GM12878 (cell line): ENCODE measurements around the gene SPINK1. TPM values are rescaled to one million over a fixed set of nuclear protein-coding genes. Genes with fewer than 3 reads are reported as not detected.

Experiments used
- ATAC-seq: fragments of 200-7000 bp; cut with Tn5 transposase; 3 replicates; pipeline ENCODE4 v1.9.1; 2020; ENCODE audit warnings: mild to moderate bottlenecking, moderate library complexity
- BruUV-seq: library from RNA; stranded (reverse); fragments of 400-500 nt; replicated peaks from 2 replicates; lab custom pipeline; 2021; lab: Mats Ljungman, UMichigan
- CTCF ChIA-PET: fragments of 300-600 bp; sonication (Branson Sonifier 250); formaldehyde crosslinking; extraction: SDS; loops from one replicate; lab custom pipeline; 2021; ENCODE audit warnings: inconsistent platforms; lab: Yijun Ruan, JAX
- POLR2A ChIA-PET: fragments of 350-600 bp; formaldehyde crosslinking; extraction: SDS; loops from one replicate; lab custom pipeline; 2021; ENCODE audit warnings: inconsistent platforms; lab: Charles Lee
- RAD21 ChIA-PET: fragments of 300-600 bp; sonication (Branson Sonifier 250); formaldehyde crosslinking; loops from one replicate; lab custom pipeline; 2023; ENCODE audit warnings: antibody characterized with exemption; ENCODE audit not compliant: unreplicated experiment; lab: Charles Lee
- SMC1A ChIA-PET: fragments of 300-600 bp; sonication (Branson Sonifier 250); formaldehyde crosslinking; loops from one replicate; lab custom pipeline; 2023; ENCODE audit not compliant: unreplicated experiment, uncharacterized antibody; lab: Charles Lee
- DNase-seq: peaks from one replicate; pipeline ENCODE4 v3.0.0-alpha.2; 2011; ENCODE audit warnings: low read depth, low spot score
- FAIRE-seq: peaks from 3 replicates; lab custom pipeline; 2011; peaks lifted over from hg19 to GRCh38; lab: Jason Lieb, UNC
- H2AFZ ChIP-seq: 2 replicates; pipeline ENCODE4 v1.6.0; 2011; ENCODE audit warnings: low read depth, low read length, control low read depth; ENCODE audit not compliant: control insufficient read depth
- H3K27ac ChIP-seq: 2 replicates; pipeline ENCODE4 v1.5.1; 2011; ENCODE audit warnings: control low read depth; ENCODE audit not compliant: control insufficient read depth, insufficient read depth
- H3K27me3 ChIP-seq, 2 experiments: replicated peaks in 1 of 2; 2 replicates each; pipeline versions ENCODE4 v1.6.0 to v1.6.1; 2011; ENCODE audit warnings: low read length in 1 of 2; ENCODE audit not compliant: control insufficient read depth in 2 of 2, insufficient read depth in 2 of 2
- H3K36me3 ChIP-seq, 2 experiments: 2 replicates each; pipeline ENCODE4 v1.5.1; 2011; ENCODE audit warnings: low read length in 1 of 2; ENCODE audit not compliant: control insufficient read depth in 2 of 2, insufficient read depth in 2 of 2
- H3K4me1 ChIP-seq: 2 replicates; pipeline ENCODE4 v1.6.1; 2011; ENCODE audit warnings: mild to moderate bottlenecking, low read length, moderate library complexity, mixed read lengths; ENCODE audit not compliant: control insufficient read depth, insufficient read depth
- H3K4me2 ChIP-seq: 2 replicates; pipeline ENCODE4 v1.6.0; 2011; ENCODE audit warnings: control low read depth; ENCODE audit not compliant: control insufficient read depth, insufficient read depth
- H3K4me3 ChIP-seq: fragments of 200-600 bp; sonication (generic); 2 replicates; pipeline ENCODE4 v1.5.1; 2016
- H3K79me2 ChIP-seq: 2 replicates; pipeline ENCODE4 v1.6.0; 2011; ENCODE audit warnings: low read length; ENCODE audit not compliant: control insufficient read depth, insufficient read depth
- H3K9ac ChIP-seq: 2 replicates; pipeline ENCODE4 v1.8.0; 2011; ENCODE audit warnings: low read length, control low read depth, mixed read lengths; ENCODE audit not compliant: control insufficient read depth, insufficient read depth
- H3K9me3 ChIP-seq: replicated peaks from 3 replicates; pipeline ENCODE4 v1.5.1; 2011; ENCODE audit warnings: mild to moderate bottlenecking, low read length; ENCODE audit not compliant: control insufficient read depth, insufficient read depth
- H4K20me1 ChIP-seq: 2 replicates; pipeline ENCODE4 v1.6.0; 2011; ENCODE audit not compliant: control insufficient read depth, insufficient read depth
- CBFB ChIP-seq: IDR thresholded peaks from 2 replicates; pipeline ENCODE4 v1.6.1; 2016; ENCODE audit warnings: antibody characterized with exemption, low read depth
- CREM ChIP-seq: IDR thresholded peaks from 2 replicates; pipeline ENCODE4 v1.6.1; 2014; ENCODE audit warnings: antibody characterized with exemption, low read depth
- EED ChIP-seq: sonication (generic); IDR thresholded peaks from 2 replicates; pipeline ENCODE4 v1.6.1; 2016; ENCODE audit warnings: antibody characterized with exemption, low read depth
- NFYA ChIP-seq: IDR thresholded peaks from 2 replicates; pipeline ENCODE4 v1.6.1; 2011; ENCODE audit warnings: low read depth, mild to moderate bottlenecking, low read length, improper control_type of control experiment, borderline replicate concordance
- PML ChIP-seq: IDR thresholded peaks from 2 replicates; pipeline ENCODE4 v1.6.1; 2012; ENCODE audit warnings: low read length, inconsistent platforms
- RELA ChIP-seq: fragments of 450-650 bp; IDR thresholded peaks from 2 replicates; pipeline ENCODE4 v1.8.0; 2014; ENCODE audit warnings: borderline replicate concordance; ENCODE audit not compliant: partially characterized antibody
- TBL1XR1 ChIP-seq: IDR thresholded peaks from 2 replicates; pipeline ENCODE4 v1.6.1; 2012; ENCODE audit warnings: low read depth, low read length, improper control_type of control experiment
- TCF12 ChIP-seq: IDR thresholded peaks from 2 replicates; pipeline ENCODE4 v1.6.1; 2011; ENCODE audit warnings: low read depth, mild to moderate bottlenecking, low read length
- TCF7 ChIP-seq: IDR thresholded peaks from 2 replicates; pipeline ENCODE4 v1.6.1; 2014; ENCODE audit warnings: antibody characterized with exemption, borderline replicate concordance
- ZNF217 ChIP-seq: fragments of 450-650 bp; IDR thresholded peaks from 2 replicates; pipeline ENCODE4 v1.6.1; 2017; ENCODE audit warnings: antibody characterized with exemption, mild to moderate bottlenecking
- ZNF622 ChIP-seq: fragments of 450-650 bp; IDR thresholded peaks from 2 replicates; pipeline ENCODE4 v1.6.1; 2017; ENCODE audit warnings: mild to moderate bottlenecking, inconsistent platforms
- WGBS: methylation state at CpG from one replicate; pipeline ENCODE4 v1.1.6; 2016; ENCODE audit warnings: low lambda C conversion rate; ENCODE audit not compliant: insufficient replicate concordance, insufficient coverage; ENCODE audit errors: missing lambda C conversion rate; 5-methylcytosine and 5-hydroxymethylcytosine counted together
- in situ Hi-C: fragments of 300-500 bp; cut with MboI; formaldehyde crosslinking; loops from 9 replicates; pipeline ENCODE4 v1.14.3; 2018; ENCODE audit warnings: mixed read lengths
- intact Hi-C: fragments of 100-400 bp; cut with micrococcal nuclease; formaldehyde crosslinking; loops from one replicate; pipeline ENCODE4 v1.14.2; 2022; ENCODE audit not compliant: unreplicated experiment
- polyA plus RNA-seq, 11 experiments: library from polyadenylated mRNA; depleted of rRNA in 4 of 11; unstranded in 6 of 11; stranded (reverse) in 5 of 11; fragments of >200 nt; fragmentation: Nextera tagmentation in 4 of 11; fragmentation: Illumina TruSeq in 1 of 11; extraction: Ambion mirVana in 4 of 11; extraction: Trizol in 1 of 11; gene quantifications; 1 replicate in 1 of 11; 2 replicates in 10 of 11; pipeline versions ENCODE4 v1.2.1 to v1.2.3, GENCODE V29; 2011 to 2016; ENCODE audit warnings: inconsistent platforms in 2 of 11, missing spikeins in 2 of 11, low read depth in 1 of 11
- total RNA-seq, 4 experiments: library from RNA; depleted of rRNA in 3 of 4; stranded (reverse); fragments of >200 nt in 3 of 4; fragmentation: Illumina TruSeq in 1 of 4; extraction: Trizol in 1 of 4; gene quantifications; 2 replicates each; pipeline versions ENCODE4 v1.2.1 to v1.2.3, GENCODE V29; 2013 to 2021
- TF ChIP-seq, protein P1 (sequence below): fragments of 450-650 bp; formaldehyde crosslinking; IDR thresholded peaks from 2 replicates; pipeline ENCODE4 v1.4.0; 2020; ENCODE audit warnings: mild to moderate bottlenecking, moderate library complexity

The SPINK1 gene
- total and polyA plus RNA-seq, 10 of the 15 experiments (the other 5 are each of a cell fraction or from before 2014, with no cell fraction given), result 3.6 TPM; not detected in 9

DNA sequence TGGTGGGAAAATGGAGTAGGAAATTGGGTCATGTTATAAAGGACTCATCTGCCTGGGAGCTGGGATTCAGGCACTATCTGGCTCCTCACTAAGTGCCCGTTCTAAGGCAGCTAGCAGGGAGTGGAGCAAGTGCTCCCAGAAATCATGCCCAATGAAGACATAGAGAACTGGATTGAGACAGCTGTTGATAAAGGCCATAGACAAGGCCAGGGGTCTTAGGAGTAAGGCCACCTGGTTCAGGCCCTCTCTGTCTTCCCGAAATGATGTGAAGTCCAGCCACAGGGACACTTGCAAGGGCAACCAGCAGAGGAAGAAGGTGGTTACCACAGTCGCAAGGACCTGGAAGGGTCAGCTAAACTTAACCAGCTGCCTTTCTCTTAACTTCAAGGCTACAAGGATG lies 20.1 kb upstream of the SPINK1 start (continued):
- TF ChIP-seq TBL1XR1 (no peak), CREM (no peak), TCF7 (no peak), CBFB (no peak), PML (no peak)
- TF ChIP-seq, all 136 proteins: peak for 0

DNA sequence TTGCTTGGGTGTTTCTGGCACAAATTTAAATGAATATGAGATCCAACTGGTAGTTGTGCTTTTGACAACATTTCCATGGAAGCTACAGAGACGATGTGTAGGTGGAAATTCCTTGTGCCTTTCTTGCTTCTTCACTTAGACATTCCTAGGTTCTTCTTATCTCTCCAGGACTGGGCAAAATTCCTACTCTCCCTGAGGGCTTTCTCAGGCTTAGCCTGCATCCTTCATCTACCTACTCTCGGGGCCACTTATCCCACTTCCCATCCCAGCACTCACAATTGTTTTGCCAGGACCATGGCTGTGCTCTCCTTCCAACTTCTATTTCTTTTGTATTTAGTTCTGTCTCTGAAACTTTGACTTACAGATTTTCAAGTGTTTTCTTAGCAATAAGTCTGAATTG lies 17.8 kb upstream of the SPINK1 start:
- POLR2A ChIA-PET, result no interaction called here
- intact Hi-C loops, result no loop called here
- SMC1A ChIA-PET, result interaction anchor here (2.2 kb wide), 1 partner anchor 8 kb away, joined by 9 read pairs; no protein-coding TSS in a partner anchor
- CTCF ChIA-PET, result interaction anchor here (1.0 to 1.8 kb wide), 2 partner anchors 9 to 16 kb away, joined by 3 to 7 read pairs; no protein-coding TSS in a partner anchor
- Histone ChIP-seq H3K36me3 (no peaks in the 10 kb centered on the region), H3K9me3 (no peaks in the 10 kb centered on the region), H4K20me1 (no peaks in the 10 kb centered on the region), H3K79me2 (no peaks in the 10 kb centered on the region), H3K4me2 (no peak overlapping the region), H2AFZ (no peak overlapping the region), H3K4me3 (no peak overlapping the region), H3K4me1 (no peaks in the 10 kb centered on the region), H3K27me3 (no peaks in the 10 kb centered on the region), H3K27ac (no peak overlapping the region), H3K9ac (no peak overlapping the region)
- DNase-seq (no peak), ATAC-seq (no peak), FAIRE-seq (no peak)
- 0% methylated on average over 2 of the region's 2 CpGs for WGBS
- RAD21 ChIA-PET, result no interaction called here
- in situ Hi-C loops, result no loop called here
- no peak for TF ChIP-seq NFYA
- TF ChIP-seq EED, result no peak
- no TSS peak for BruUV-seq

DNA sequence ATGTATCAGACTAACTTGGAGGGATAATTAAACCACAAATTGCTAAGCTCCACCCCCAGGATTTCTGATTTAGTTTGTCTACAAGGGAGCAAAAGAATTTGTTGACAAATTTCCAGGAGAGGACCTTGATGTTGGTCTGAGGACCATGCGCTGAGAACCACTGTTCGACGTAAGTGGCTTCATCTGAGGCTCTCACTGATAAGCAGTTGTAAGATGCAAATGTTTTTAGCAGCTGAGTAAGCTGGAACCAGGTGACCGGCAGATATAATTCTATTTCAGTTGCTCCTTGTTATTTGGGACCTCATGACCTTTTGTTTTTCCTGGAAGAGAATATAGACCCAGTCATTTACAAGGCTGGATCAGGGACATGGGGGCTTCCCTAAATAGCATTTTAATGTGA lies 14.1 kb upstream of the SPINK1 start:
- ChIA-PET RAD21 (no interaction called here), CTCF (interaction anchor here (1.2 to 2.5 kb wide), 3 partner anchors 10 to 14 kb away, joined by 4 to 9 read pairs (median 7); no protein-coding TSS in a partner anchor), POLR2A (no interaction called here), SMC1A (interaction anchor here (1.2 to 1.3 kb wide), 2 partner anchors 13 to 23 kb away, joined by 3 to 7 read pairs; no protein-coding TSS in a partner anchor)
- Histone ChIP-seq H3K27me3 (no peaks in the 10 kb centered on the region), H3K4me1 (no peaks in the 10 kb centered on the region), H3K27ac (no peak overlapping the region), H3K9me3 (no peaks in the 10 kb centered on the region), H3K9ac (no peak overlapping the region), H3K79me2 (no peaks in the 10 kb centered on the region), H4K20me1 (no peaks in the 10 kb centered on the region), H3K4me2 (no peak overlapping the region), H3K36me3 (no peaks in the 10 kb centered on the region), H3K4me3 (no peak overlapping the region), H2AFZ (no peak overlapping the region)
- in situ Hi-C loops (no loop called here), intact Hi-C loops (no loop called here)
- WGBS, result 70% methylated on average over 4 of the region's 4 CpGs
- DNase-seq, result no peak
- no TSS peak for BruUV-seq
- ATAC-seq, result no peak
- FAIRE-seq, result no peak
- no peak for TF ChIP-seq ZNF217
- TF ChIP-seq ZNF622, result no peak
- no peak for TF ChIP-seq TCF12
- TF ChIP-seq, protein P1, sequence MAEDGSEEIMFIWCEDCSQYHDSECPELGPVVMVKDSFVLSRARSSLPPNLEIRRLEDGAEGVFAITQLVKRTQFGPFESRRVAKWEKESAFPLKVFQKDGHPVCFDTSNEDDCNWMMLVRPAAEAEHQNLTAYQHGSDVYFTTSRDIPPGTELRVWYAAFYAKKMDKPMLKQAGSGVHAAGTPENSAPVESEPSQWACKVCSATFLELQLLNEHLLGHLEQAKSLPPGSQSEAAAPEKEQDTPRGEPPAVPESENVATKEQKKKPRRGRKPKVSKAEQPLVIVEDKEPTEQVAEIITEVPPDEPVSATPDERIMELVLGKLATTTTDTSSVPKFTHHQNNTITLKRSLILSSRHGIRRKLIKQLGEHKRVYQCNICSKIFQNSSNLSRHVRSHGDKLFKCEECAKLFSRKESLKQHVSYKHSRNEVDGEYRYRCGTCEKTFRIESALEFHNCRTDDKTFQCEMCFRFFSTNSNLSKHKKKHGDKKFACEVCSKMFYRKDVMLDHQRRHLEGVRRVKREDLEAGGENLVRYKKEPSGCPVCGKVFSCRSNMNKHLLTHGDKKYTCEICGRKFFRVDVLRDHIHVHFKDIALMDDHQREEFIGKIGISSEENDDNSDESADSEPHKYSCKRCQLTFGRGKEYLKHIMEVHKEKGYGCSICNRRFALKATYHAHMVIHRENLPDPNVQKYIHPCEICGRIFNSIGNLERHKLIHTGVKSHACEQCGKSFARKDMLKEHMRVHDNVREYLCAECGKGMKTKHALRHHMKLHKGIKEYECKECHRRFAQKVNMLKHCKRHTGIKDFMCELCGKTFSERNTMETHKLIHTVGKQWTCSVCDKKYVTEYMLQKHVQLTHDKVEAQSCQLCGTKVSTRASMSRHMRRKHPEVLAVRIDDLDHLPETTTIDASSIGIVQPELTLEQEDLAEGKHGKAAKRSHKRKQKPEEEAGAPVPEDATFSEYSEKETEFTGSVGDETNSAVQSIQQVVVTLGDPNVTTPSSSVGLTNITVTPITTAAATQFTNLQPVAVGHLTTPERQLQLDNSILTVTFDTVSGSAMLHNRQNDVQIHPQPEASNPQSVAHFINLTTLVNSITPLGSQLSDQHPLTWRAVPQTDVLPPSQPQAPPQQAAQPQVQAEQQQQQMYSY (CRISPR knock-in tag), result no peak
- no peak for TF ChIP-seq RELA
